B cell (primary cell): Measurements from ENCODE around the gene JMJD1C. TPM values are rescaled to one million over a fixed set of nuclear protein-coding genes. Genes with fewer than 3 reads are reported as not detected.

ENCODE experiments used
- ATAC-seq: fragments of 200-7000 bp; cut with Tn5 transposase; one replicate; pipeline ENCODE4 v1.10.0; 2021; ENCODE audit warnings: low read depth, mild to moderate bottlenecking, moderate number of reproducible peaks, moderate library complexity
- CTCF ChIA-PET: fragments of 350-600 bp; sonication (Branson Sonifier 250); formaldehyde crosslinking; loops from one replicate; lab custom pipeline; 2021; ENCODE audit warnings: antibody characterized with exemption, inconsistent platforms; lab: Charles Lee
- POLR2A ChIA-PET: fragments of 350-600 bp; sonication (Branson Sonifier 250); formaldehyde crosslinking; loops from one replicate; lab custom pipeline; 2021; ENCODE audit warnings: antibody characterized with exemption; lab: Charles Lee
- DNase-seq: peaks from one replicate; pipeline ENCODE4 v3.0.0; 2013
- H2AFZ ChIP-seq: 2 replicates; pipeline ENCODE4 v1.6.1; 2012; ENCODE audit warnings: mild to moderate bottlenecking, low read depth, low read length; ENCODE audit not compliant: insufficient read depth, poor library complexity, severe bottlenecking
- H3K27ac ChIP-seq, 2 donors: 1 replicate in 1 of 2; 2 replicates in 1 of 2; pipeline ENCODE4 v1.5.1; 2012 to 2013; ENCODE audit warnings: low read length in 2 of 2, mild to moderate bottlenecking in 2 of 2, moderate library complexity in 1 of 2
- H3K27me3 ChIP-seq, 4 experiments: fragments of 200-600 bp in 1 of 4; sonication (generic) in 1 of 4; replicated peaks in 1 of 4; 1 replicate in 2 of 4; 2 replicates in 2 of 4; pipeline versions ENCODE4 v1.6.1 to v1.7.0; 2013 to 2016; ENCODE audit warnings: low read length in 3 of 4, mild to moderate bottlenecking in 2 of 4, mixed read lengths in 1 of 4, moderate library complexity in 1 of 4; ENCODE audit not compliant: insufficient read depth in 4 of 4, control insufficient read depth in 3 of 4; ENCODE audit errors: control extremely low read depth in 1 of 4
- H3K36me3 ChIP-seq, 2 experiments: replicated peaks in 1 of 2; 1 replicate in 1 of 2; 2 replicates in 1 of 2; pipeline versions ENCODE4 v1.6.1 to v1.7.1; 2013; ENCODE audit warnings: low read length in 1 of 2; ENCODE audit not compliant: insufficient read depth in 2 of 2, control insufficient read depth in 1 of 2; ENCODE audit errors: control extremely low read depth in 1 of 2, extremely low read depth in 1 of 2
- H3K4me1 ChIP-seq, 2 donors: fragments of 200-600 bp in 1 of 2; sonication (generic) in 1 of 2; 1 replicate in 1 of 2; 2 replicates in 1 of 2; pipeline versions ENCODE4 v1.5.1 to v1.6.1; 2013 to 2017; ENCODE audit warnings: low read length in 2 of 2; ENCODE audit not compliant: control insufficient read depth in 2 of 2, insufficient read depth in 2 of 2
- H3K4me2 ChIP-seq: replicated peaks from 2 replicates; pipeline ENCODE3; 2012; ENCODE audit warnings: mild to moderate bottlenecking, low read depth, low read length; ENCODE audit not compliant: poor library complexity, severe bottlenecking
- H3K4me3 ChIP-seq, 5 experiments: fragments of 200-600 bp in 1 of 5; sonication (generic) in 1 of 5; 1 replicate in 3 of 5; 2 replicates in 2 of 5; pipeline versions ENCODE4 v1.5.1 to v1.7.0; 2011 to 2016; ENCODE audit warnings: low read length in 4 of 5, mild to moderate bottlenecking in 4 of 5, low read depth in 2 of 5, control low read depth in 1 of 5, moderate library complexity in 1 of 5; ENCODE audit not compliant: insufficient read depth in 1 of 5; ENCODE audit errors: control extremely low read depth in 1 of 5, extremely low read depth in 1 of 5
- H3K79me2 ChIP-seq: fragments of 200-600 bp; sonication (generic); one replicate; pipeline ENCODE4 v1.6.0; 2016; ENCODE audit warnings: low read length; ENCODE audit not compliant: control insufficient read depth, insufficient read depth
- H3K9ac ChIP-seq: fragments of 200-600 bp; sonication (generic); 2 replicates; pipeline ENCODE4 v1.6.1; 2017; ENCODE audit warnings: mild to moderate bottlenecking, low read length, moderate library complexity
- H3K9me3 ChIP-seq, 3 donors: one replicate each; pipeline versions ENCODE4 v1.6.1 to v1.7.1; 2013; ENCODE audit warnings: low read length in 2 of 3; ENCODE audit not compliant: control insufficient read depth in 2 of 3, insufficient read depth in 1 of 3; ENCODE audit errors: control extremely low read depth in 1 of 3
- H4K20me1 ChIP-seq: 2 replicates; pipeline ENCODE4 v1.6.0; 2012; ENCODE audit warnings: mild to moderate bottlenecking, low read length; ENCODE audit not compliant: insufficient read depth, control insufficient read depth, poor library complexity, severe bottlenecking
- H3K27ac Mint-ChIP-seq: one replicate; pipeline ENCODE4 v1.8.0; 2021; ENCODE audit warnings: mixed read lengths
- H3K27me3 Mint-ChIP-seq: one replicate; pipeline ENCODE4 v1.8.0; 2021; ENCODE audit warnings: mixed read lengths
- H3K4me1 Mint-ChIP-seq: one replicate; pipeline ENCODE4 v1.8.0; 2021; ENCODE audit warnings: mixed read lengths
- H3K4me3 Mint-ChIP-seq: one replicate; pipeline ENCODE4 v1.8.0; 2021; ENCODE audit warnings: mixed read lengths
- H3K9me3 Mint-ChIP-seq: one replicate; pipeline ENCODE4 v1.8.0; 2022; ENCODE audit warnings: mixed read lengths; ENCODE audit not compliant: insufficient read depth
- EZH2 ChIP-seq: IDR thresholded peaks from 2 replicates; pipeline ENCODE4 v1.6.1; 2012; ENCODE audit warnings: borderline replicate concordance, low read depth, mild to moderate bottlenecking, moderate library complexity, low read length; ENCODE audit not compliant: insufficient read depth, poor library complexity, severe bottlenecking
- WGBS: methylation state at CpG from one replicate; pipeline ENCODE4 v1.1.5; 2013; ENCODE audit warnings: missing lambda C conversion rate; ENCODE audit not compliant: insufficient coverage; 5-methylcytosine and 5-hydroxymethylcytosine counted together
- intact Hi-C: fragments of 100-400 bp; cut with micrococcal nuclease; formaldehyde crosslinking; loops from one replicate; pipeline ENCODE4 v1.10.0; 2022
- polyA plus RNA-seq: library from polyadenylated mRNA; depleted of rRNA; stranded (reverse); fragments of >200 nt; gene quantifications from 2 replicates; pipeline ENCODE4 v1.2.3, GENCODE V29; 2012
- total RNA-seq, 2 donors: library from RNA; stranded (reverse); fragments of 120-200 nt in 1 of 2; gene quantifications; 1 replicate in 1 of 2; 2 replicates in 1 of 2; pipeline versions ENCODE4 v1.2.3 to v1.2.4, GENCODE V29; 2013 to 2022
- TF ChIP-seq, protein P1 (sequence below): fragments of 200-600 bp; IDR thresholded peaks from one replicate; pipeline ENCODE4 v1.8.0; 2022; ENCODE audit warnings: antibody characterized with exemption, mild to moderate bottlenecking

JMJD1C gene
- total and polyA plus RNA-seq, 2 donors (not counting 1 experiment from before 2014, with no cell fraction given), result 81.8 to 235 TPM

DNA sequence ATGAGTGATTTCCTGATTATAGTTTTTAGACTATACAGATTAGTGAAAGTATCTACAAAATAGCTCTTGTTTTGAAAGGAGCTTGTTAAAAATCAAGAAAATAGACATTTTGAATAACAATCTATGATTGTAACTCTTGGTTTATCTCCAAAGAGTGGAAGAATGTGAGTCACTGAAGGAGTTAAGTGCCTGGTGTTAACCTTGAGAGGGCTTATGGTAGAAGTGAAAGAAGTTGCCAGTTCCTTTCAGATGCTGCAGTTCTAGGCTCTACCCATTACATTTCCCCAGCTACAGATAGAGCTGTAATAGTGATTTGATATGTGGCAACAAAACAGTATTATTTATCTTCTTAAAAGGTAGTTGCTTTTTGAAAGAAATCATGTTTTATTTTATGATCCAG, 320.0 kb downstream of the JMJD1C start:
- DNase-seq (no peak), ATAC-seq (no peak)
- peaks cover 0 to 8% of the 10 kb centered on the region in 2 donors for H3K4me1 ChIP-seq
- peaks cover 50% of the 10 kb centered on the region for H3K4me1 Mint-ChIP-seq
- no peaks in the 10 kb centered on the region for H3K9me3 Mint-ChIP-seq
- peak overlapping the region; percentile 3 for H3K4me2 ChIP-seq
- H4K20me1 ChIP-seq, result peaks cover 66% of the 10 kb centered on the region
- H3K27me3 Mint-ChIP-seq, result no peaks in the 10 kb centered on the region
- no peaks in the 10 kb centered on the region for H3K27me3 ChIP-seq
- no peak overlapping the region for H3K4me3 ChIP-seq
- intact Hi-C loops, result no loop called here
- H3K27ac Mint-ChIP-seq, result no peak overlapping the region
- no peak overlapping the region for H3K4me3 Mint-ChIP-seq
- H3K9me3 ChIP-seq, result no peaks in the 10 kb centered on the region
- peaks cover 97% of the 10 kb centered on the region for H3K79me2 ChIP-seq
- TF ChIP-seq, protein P1, sequence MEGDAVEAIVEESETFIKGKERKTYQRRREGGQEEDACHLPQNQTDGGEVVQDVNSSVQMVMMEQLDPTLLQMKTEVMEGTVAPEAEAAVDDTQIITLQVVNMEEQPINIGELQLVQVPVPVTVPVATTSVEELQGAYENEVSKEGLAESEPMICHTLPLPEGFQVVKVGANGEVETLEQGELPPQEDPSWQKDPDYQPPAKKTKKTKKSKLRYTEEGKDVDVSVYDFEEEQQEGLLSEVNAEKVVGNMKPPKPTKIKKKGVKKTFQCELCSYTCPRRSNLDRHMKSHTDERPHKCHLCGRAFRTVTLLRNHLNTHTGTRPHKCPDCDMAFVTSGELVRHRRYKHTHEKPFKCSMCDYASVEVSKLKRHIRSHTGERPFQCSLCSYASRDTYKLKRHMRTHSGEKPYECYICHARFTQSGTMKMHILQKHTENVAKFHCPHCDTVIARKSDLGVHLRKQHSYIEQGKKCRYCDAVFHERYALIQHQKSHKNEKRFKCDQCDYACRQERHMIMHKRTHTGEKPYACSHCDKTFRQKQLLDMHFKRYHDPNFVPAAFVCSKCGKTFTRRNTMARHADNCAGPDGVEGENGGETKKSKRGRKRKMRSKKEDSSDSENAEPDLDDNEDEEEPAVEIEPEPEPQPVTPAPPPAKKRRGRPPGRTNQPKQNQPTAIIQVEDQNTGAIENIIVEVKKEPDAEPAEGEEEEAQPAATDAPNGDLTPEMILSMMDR, result no peak
- TF ChIP-seq EZH2, result no peak
- H2AFZ ChIP-seq, result no peak overlapping the region
- ChIA-PET CTCF (interaction anchor here (1.2 to 5.9 kb wide), 6 partner anchors 8 to 709 kb away, joined by 4 to 56 read pairs (median 8); no protein-coding TSS in a partner anchor), POLR2A (no interaction called here)
- no peak overlapping the region for H3K27ac ChIP-seq
- no peak overlapping the region for H3K9ac ChIP-seq
- peaks cover 2 to 26% of the 10 kb centered on the region in 2 experiments for H3K36me3 ChIP-seq

GRCh38 chr10:63143987-63144386, 321.8 kb downstream of the JMJD1C start:
- Histone ChIP-seq H3K4me2 (peak overlapping the region; percentile 17), H3K27me3 (no peaks in the 10 kb centered on the region), H3K9me3 (no peaks in the 10 kb centered on the region), H4K20me1 (peaks cover 74% of the 10 kb centered on the region), H2AFZ (no peak overlapping the region), H3K9ac (no peak overlapping the region), H3K4me3 (no peak overlapping the region), H3K27ac (no peak overlapping the region), H3K4me1 (peaks cover 0 to 8% of the 10 kb centered on the region in 2 donors), H3K36me3 (peaks cover 2 to 33% of the 10 kb centered on the region in 2 experiments), H3K79me2 (peaks cover 99% of the 10 kb centered on the region)
- Mint-ChIP-seq H3K9me3 (no peaks in the 10 kb centered on the region), H3K4me3 (peak overlapping the region; percentile 58), H3K4me1 (peaks cover 58% of the 10 kb centered on the region), H3K27ac (no peak overlapping the region), H3K27me3 (no peaks in the 10 kb centered on the region)
- TF ChIP-seq EZH2, result no peak
- TF ChIP-seq, protein P1, result no peak
- ATAC-seq (no peak), DNase-seq (no peak)
- intact Hi-C loops, result no loop called here
- POLR2A ChIA-PET, result no interaction called here
- 80% methylated on average over 2 of the region's 5 CpGs for WGBS
- CTCF ChIA-PET, result interaction anchor here (5.9 kb wide), 1 partner anchor 13 kb away, joined by 56 read pairs; no protein-coding TSS in a partner anchor
